ENCODE results near the gene OGFOD2. TPM values are rescaled to one million over a fixed set of nuclear protein-coding genes. Genes with fewer than 3 reads are reported as not detected.
A peak's percentile ranks its signal among the peaks of the same experiment; 100 is the strongest.

The OGFOD2 gene
- total RNA-seq, 1 donor from 2014 or later, result 2.4 TPM

- no peak for DNase-seq (ENCODE audit: low spot score)
Observed at GRCh38 chr12:122976648-122976975, 1.6 kb downstream of the OGFOD2 start.

- no peak for DNase-seq (ENCODE audit: low spot score)
Observed at GRCh38 chr12:122977153-122977552, 2.1 kb downstream of the OGFOD2 start.

GRCh38 chr12:122977655-122978392, 2.8 kb downstream of the OGFOD2 start:
- no peak for DNase-seq (ENCODE audit: low spot score)

- DNase-seq (ENCODE audit: low spot score), result no peak
Observed at GRCh38 chr12:122978507-122978955, 3.5 kb downstream of the OGFOD2 start.

- no peak for DNase-seq (ENCODE audit: low spot score)
Observed at GRCh38 chr12:122979001-122979907, 4.2 kb downstream of the OGFOD2 start.

- no peak for DNase-seq (ENCODE audit: low spot score)
Observed at GRCh38 chr12:122979908-122980182, 4.8 kb downstream of the OGFOD2 start.

GRCh38 chr12:122980183-122981035, 5.4 kb downstream of the OGFOD2 start, which contains the start of gene ARL6IP4:
ARL6IP4 (plus strand) TSS chr12:122980681; CDS start chr12:122981140, 459 bp downstream.
- peak; percentile 80 for DNase-seq (ENCODE audit: low spot score)

GRCh38 chr12:122981036-122981471, 6.0 kb downstream of the OGFOD2 start:
- DNase-seq (ENCODE audit: low spot score), result peak; percentile 28

GRCh38 chr12:122981587-122982476, 6.8 kb downstream of the OGFOD2 start:
- no peak for DNase-seq (ENCODE audit: low spot score)

GRCh38 chr12:122982477-122982815, 7.4 kb downstream of the OGFOD2 start:
- no peak for DNase-seq (ENCODE audit: low spot score)

- DNase-seq (ENCODE audit: low spot score), result no peak
Observed at GRCh38 chr12:122982963-122983788, 8.1 kb downstream of the OGFOD2 start.

- peak; percentile 18 for DNase-seq (ENCODE audit: low spot score)
Observed at GRCh38 chr12:122983789-122984515, 8.9 kb downstream of the OGFOD2 start.

- peak; percentile 26 for DNase-seq (ENCODE audit: low spot score)
Observed at GRCh38 chr12:122984612-122985337, 9.7 kb downstream of the OGFOD2 start.

GRCh38 chr12:122985338-122986257, 10.6 kb downstream of the OGFOD2 start:
- DNase-seq (ENCODE audit: low spot score), result no peak

- no peak for DNase-seq (ENCODE audit: low spot score)
Observed at GRCh38 chr12:122986258-122986871, 11.3 kb downstream of the OGFOD2 start.

GRCh38 chr12:122987086-122987951, 12.3 kb downstream of the OGFOD2 start:
- DNase-seq (ENCODE audit: low spot score), result no peak

Data from umbilical cord (tissue), 2 donors.